Neural cell (in vitro differentiated cells): ENCODE measurements around the gene ARMC9. TPM values are rescaled to one million over a fixed set of nuclear protein-coding genes. Genes with fewer than 3 reads are reported as not detected.
"Not testable (repeated sequence)": the region's sequence is repeated elsewhere in the genome, so short reads cannot be mapped to it uniquely, and the experiment has no call there.

Experiments used
- H2AFZ ChIP-seq: fragments of 200-600, 300-800 bp; sonication (generic), shearing (Covaris generic); 2 replicates; pipeline ENCODE4 v1.6.0; 2014; ENCODE audit warnings: low read depth, mild to moderate bottlenecking, antibody characterized with exemption, low read length, moderate library complexity
- H3F3A ChIP-seq: fragments of 200-600 bp; shearing (Covaris generic); 2 replicates; pipeline ENCODE4 v1.6.1; 2016; ENCODE audit warnings: mild to moderate bottlenecking, moderate library complexity, mixed read lengths, antibody characterized with exemption, low read length; ENCODE audit not compliant: insufficient read depth, poor library complexity, severe bottlenecking
- H3K27ac ChIP-seq: fragments of 200-600, 300-800 bp; sonication (generic), shearing (Covaris generic); 2 replicates; pipeline ENCODE4 v1.5.1; 2014; ENCODE audit warnings: mild to moderate bottlenecking, low read length, moderate library complexity
- H3K27me3 ChIP-seq: fragments of 300-800, 200-600 bp; sonication (generic), shearing (Covaris generic); 2 replicates; pipeline ENCODE4 v1.6.0; 2014; ENCODE audit warnings: mild to moderate bottlenecking, low read depth, low read length, moderate library complexity; ENCODE audit not compliant: insufficient read depth
- H3K36me3 ChIP-seq: fragments of 300-800, 200-600 bp; sonication (generic), shearing (Covaris generic); 2 replicates; pipeline ENCODE4 v1.5.1; 2014; ENCODE audit warnings: mild to moderate bottlenecking, antibody characterized with exemption, low read length, moderate library complexity; ENCODE audit not compliant: insufficient read depth
- H3K4me2 ChIP-seq: fragments of 300-800, 200-600 bp; sonication (generic), shearing (Covaris generic); 2 replicates; pipeline ENCODE4 v1.6.0; 2014; ENCODE audit warnings: mild to moderate bottlenecking, low read length
- H3K4me3 ChIP-seq: fragments of 300-800, 200-600 bp; sonication (generic), shearing (Covaris generic); 2 replicates; pipeline ENCODE4 v1.5.1; 2014; ENCODE audit warnings: mild to moderate bottlenecking, low read length, moderate library complexity
- H3K79me2 ChIP-seq: fragments of 200-600 bp; shearing (Covaris generic); replicated peaks from 2 replicates; pipeline ENCODE4 v1.6.0; 2014; ENCODE audit warnings: mild to moderate bottlenecking, low read length, moderate library complexity; ENCODE audit not compliant: insufficient read depth
- H3K9ac ChIP-seq: fragments of 300-800, 200-600 bp; sonication (generic), shearing (Covaris generic); 2 replicates; pipeline ENCODE4 v1.6.1; 2016; ENCODE audit warnings: mild to moderate bottlenecking, low read length, mixed read lengths
- H3K9me2 ChIP-seq: fragments of 200-600 bp; shearing (Covaris generic); 2 replicates; pipeline ENCODE4 v1.6.1; 2016; ENCODE audit warnings: mild to moderate bottlenecking, low read length, mixed read lengths; ENCODE audit not compliant: insufficient read depth
- H3K9me3 ChIP-seq: fragments of 200-600, 300-800 bp; sonication (generic), shearing (Covaris generic); 2 replicates; pipeline ENCODE4 v1.6.1; 2016; ENCODE audit warnings: mild to moderate bottlenecking, mixed run types, low read length, moderate library complexity, mixed read lengths
- H4K20me1 ChIP-seq: fragments of 200-600 bp; shearing (Covaris generic); 2 replicates; pipeline ENCODE4 v1.6.1; 2016; ENCODE audit warnings: mild to moderate bottlenecking, mixed run types; ENCODE audit not compliant: insufficient read depth
- EZH2 ChIP-seq: fragments of 200-600, 300-800 bp; shearing (Covaris generic), sonication (generic); IDR thresholded peaks from 2 replicates; pipeline ENCODE4 v1.6.1; 2014; ENCODE audit warnings: antibody characterized with exemption, low read length, borderline replicate concordance, mild to moderate bottlenecking; ENCODE audit not compliant: insufficient read depth, poor library complexity, severe bottlenecking
- MXI1 ChIP-seq: fragments of 450-650 bp; conservative IDR thresholded peaks from 2 replicates; pipeline ENCODE4 v1.6.1; 2014; ENCODE audit warnings: antibody characterized with exemption, mild to moderate bottlenecking; ENCODE audit not compliant: poor library complexity, severe bottlenecking
- polyA plus RNA-seq: library from polyadenylated mRNA; depleted of rRNA; stranded (reverse); fragments of >200 nt; gene quantifications from 2 replicates; pipeline ENCODE4 v1.2.3, GENCODE V29; 2014
- TF ChIP-seq, protein P1 (sequence below): fragments of 450-650 bp; IDR thresholded peaks from 2 replicates; pipeline ENCODE4 v1.5.1; 2014; ENCODE audit warnings: antibody characterized with exemption, mild to moderate bottlenecking, moderate library complexity; ENCODE audit not compliant: poor library complexity, severe bottlenecking

ARMC9 gene
- polyA plus RNA-seq, 1 donor from 2014 or later: 13.9 TPM

DNA sequence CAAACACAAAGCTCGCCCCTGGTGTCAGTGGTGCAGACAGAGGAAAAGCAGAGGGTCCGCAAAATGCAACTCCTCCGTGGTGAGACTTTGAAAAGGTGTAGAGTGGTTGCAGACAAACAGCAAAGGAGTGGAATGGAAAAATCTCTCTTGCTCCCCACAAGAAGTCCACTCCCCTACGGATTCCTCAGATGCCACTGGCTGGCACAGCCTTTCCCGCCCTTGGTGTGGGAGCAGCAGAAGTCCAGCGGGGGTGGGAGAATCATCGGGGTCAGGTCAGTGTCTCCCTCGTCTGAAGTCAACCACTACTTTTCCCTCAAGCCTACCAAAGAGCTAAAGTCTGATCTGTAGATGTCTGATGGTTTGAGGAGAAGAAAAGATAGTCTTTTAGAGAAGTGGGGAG, 174.8 kb downstream of the ARMC9 start:
- Histone ChIP-seq H3K9me3 (no peaks in the 10 kb centered on the region), H3K9me2 (no peaks in the 10 kb centered on the region), H3K4me2 (no peak overlapping the region), H3K36me3 (no peaks in the 10 kb centered on the region), H3K9ac (no peak overlapping the region), H2AFZ (no peak overlapping the region), H3K27ac (no peak overlapping the region), H3K4me3 (no peak overlapping the region), H3F3A (no peaks in the 10 kb centered on the region), H3K27me3 (no peaks in the 10 kb centered on the region), H3K79me2 (no peaks in the 10 kb centered on the region), H4K20me1 (no peaks in the 10 kb centered on the region)
- TF ChIP-seq, protein P1, sequence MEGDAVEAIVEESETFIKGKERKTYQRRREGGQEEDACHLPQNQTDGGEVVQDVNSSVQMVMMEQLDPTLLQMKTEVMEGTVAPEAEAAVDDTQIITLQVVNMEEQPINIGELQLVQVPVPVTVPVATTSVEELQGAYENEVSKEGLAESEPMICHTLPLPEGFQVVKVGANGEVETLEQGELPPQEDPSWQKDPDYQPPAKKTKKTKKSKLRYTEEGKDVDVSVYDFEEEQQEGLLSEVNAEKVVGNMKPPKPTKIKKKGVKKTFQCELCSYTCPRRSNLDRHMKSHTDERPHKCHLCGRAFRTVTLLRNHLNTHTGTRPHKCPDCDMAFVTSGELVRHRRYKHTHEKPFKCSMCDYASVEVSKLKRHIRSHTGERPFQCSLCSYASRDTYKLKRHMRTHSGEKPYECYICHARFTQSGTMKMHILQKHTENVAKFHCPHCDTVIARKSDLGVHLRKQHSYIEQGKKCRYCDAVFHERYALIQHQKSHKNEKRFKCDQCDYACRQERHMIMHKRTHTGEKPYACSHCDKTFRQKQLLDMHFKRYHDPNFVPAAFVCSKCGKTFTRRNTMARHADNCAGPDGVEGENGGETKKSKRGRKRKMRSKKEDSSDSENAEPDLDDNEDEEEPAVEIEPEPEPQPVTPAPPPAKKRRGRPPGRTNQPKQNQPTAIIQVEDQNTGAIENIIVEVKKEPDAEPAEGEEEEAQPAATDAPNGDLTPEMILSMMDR: no peak

DNA sequence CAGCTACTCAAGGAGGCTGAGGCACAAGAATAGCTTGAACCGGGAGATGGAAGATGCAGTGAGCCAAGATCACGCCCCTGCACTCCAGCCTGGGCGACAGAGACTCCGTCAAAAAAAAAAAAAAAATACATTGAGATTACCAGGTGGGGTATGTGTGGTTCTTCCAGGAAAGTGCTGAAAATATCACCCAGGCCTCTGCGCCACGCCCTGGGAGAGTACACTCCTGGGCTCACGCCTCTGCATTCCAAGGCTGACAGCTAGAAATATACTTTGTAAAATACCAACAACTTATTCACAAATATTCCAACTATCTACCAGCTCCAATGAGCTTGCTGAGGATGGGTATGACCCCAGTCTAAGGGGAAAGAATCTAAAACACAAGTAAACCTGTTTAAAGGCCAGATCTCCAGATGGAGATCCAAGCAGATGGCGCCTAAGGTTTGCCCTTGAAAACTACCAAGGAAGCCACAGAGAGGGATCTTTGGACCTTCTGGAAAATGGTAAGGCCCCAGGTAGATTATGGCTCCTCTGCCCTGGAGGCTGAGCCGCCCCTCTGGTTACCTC, 175.4 kb downstream of the ARMC9 start:
- no peak overlapping the region for H3K27ac ChIP-seq
- H3K4me2 ChIP-seq: no peak overlapping the region
- no peaks in the 10 kb centered on the region for H4K20me1 ChIP-seq
- no peak overlapping the region for H3K4me3 ChIP-seq
- no peaks in the 10 kb centered on the region for H3K9me2 ChIP-seq
- TF ChIP-seq MXI1: no peak
- H3K36me3 ChIP-seq: no peaks in the 10 kb centered on the region
- no peak overlapping the region for H3K9ac ChIP-seq
- no peaks in the 10 kb centered on the region for H3K79me2 ChIP-seq
- no peak overlapping the region for H2AFZ ChIP-seq
- no peaks in the 10 kb centered on the region for H3K9me3 ChIP-seq
- no peaks in the 10 kb centered on the region for H3K27me3 ChIP-seq
- no peaks in the 10 kb centered on the region for H3F3A ChIP-seq

DNA sequence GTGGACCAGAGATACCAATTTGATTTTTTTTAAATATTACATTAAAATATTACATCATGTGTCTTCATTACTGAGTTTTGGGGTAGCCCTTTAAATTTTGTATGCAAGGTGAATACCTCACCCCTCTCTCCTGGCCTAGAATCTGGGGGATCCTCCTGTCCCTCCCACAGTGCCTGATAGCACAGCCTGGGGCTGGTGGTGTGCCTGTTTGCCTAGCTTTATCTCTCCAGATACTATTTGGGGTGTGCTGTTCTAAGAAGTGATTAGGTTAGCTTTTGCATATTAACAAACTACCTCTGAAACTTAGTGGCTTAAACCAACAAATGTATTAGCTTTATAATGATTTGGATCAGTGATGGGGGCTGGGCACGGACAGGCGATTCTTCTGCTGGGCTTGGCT, 176.3 kb downstream of the ARMC9 start:
- Histone ChIP-seq H4K20me1 (no peaks in the 10 kb centered on the region), H3K9me3 (no peaks in the 10 kb centered on the region), H3K79me2 (no peaks in the 10 kb centered on the region), H3F3A (no peaks in the 10 kb centered on the region), H3K4me2 (no peak overlapping the region), H3K27ac (no peak overlapping the region), H3K9me2 (no peaks in the 10 kb centered on the region), H2AFZ (no peak overlapping the region), H3K4me3 (no peak overlapping the region), H3K27me3 (no peaks in the 10 kb centered on the region), H3K36me3 (no peaks in the 10 kb centered on the region), H3K9ac (no peak overlapping the region)
- TF ChIP-seq EZH2: no peak
- TF ChIP-seq, protein P1: no peak

DNA sequence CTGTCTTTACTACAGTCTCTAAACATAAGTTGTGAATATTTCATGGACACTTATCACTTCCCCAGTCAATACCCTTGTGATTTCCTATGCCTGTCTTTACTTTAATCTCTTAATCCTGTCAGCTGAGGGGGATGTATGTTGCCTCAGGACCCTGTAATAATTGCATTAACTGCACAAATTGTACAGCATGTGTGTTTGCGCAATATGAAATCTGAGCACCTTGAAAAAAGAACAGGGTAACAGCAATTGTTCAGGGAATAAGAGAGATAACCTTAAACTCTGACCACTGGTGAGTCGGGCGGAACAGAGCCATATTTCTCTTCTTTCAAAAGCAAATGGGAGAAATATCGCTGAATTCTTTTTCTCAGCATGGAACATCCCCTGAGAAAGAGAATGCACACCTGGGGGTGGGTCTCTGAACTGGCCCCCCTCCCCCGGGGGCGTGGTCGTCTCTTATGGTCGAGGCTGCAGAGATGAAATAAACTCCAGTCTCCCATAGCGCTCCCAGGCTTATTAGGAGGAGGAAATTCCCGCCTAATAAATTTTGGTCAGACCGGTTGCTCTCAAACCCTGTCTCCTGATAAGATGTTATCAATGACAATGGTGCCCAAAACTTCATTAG, 177.7 kb downstream of the ARMC9 start:
- H3K27me3 ChIP-seq, H3K9me2 ChIP-seq, H2AFZ ChIP-seq, H3K4me3 ChIP-seq, H3K36me3 ChIP-seq, H3F3A ChIP-seq, H3K79me2 ChIP-seq, H4K20me1 ChIP-seq, H3K9ac ChIP-seq, H3K27ac ChIP-seq, H3K9me3 ChIP-seq, H3K4me2 ChIP-seq: not testable (repeated sequence)
